ENCODE results near the gene CLRN3. TPM values are rescaled to one million over a fixed set of nuclear protein-coding genes. Genes with fewer than 3 reads are reported as not detected.

Gene CLRN3
- total and polyA plus RNA-seq, 2 of the 8 experiments (the other 6 are each of a cell fraction or from before 2014, with no cell fraction given): not detected

DNA sequence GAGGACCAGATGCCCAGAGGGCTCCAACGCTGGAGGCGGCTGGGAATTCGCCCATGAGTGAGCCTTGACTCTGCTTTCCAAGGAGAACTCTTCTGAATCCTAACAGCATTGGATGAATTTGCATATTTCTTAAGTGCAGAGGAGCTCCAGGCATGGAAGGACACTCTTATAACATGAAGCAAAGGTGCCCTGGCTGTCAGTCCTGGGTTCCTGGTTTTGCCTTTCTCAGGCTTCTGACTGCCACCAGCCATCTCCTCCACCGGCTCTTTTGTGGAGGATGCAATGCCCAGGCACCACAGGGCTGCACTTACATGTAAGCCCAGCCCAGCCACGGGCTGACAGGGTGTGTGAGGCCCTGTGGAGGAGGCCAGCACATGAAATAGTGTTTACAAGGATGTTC, 8.2 kb downstream of the CLRN3 start (continued):
- TF ChIP-seq SIN3A (conservative IDR thresholded peaks at IDR 0.05 in 1 of 2, IDR thresholded peaks at IDR 0.05 in 1 of 2; ENCODE audit: low read depth in 1 of 2, low read length in 2 of 2) (no peak), RAD21 (IDR thresholded peaks at IDR 0.05 in 1 of 2, conservative IDR thresholded peaks at IDR 0.05 in 1 of 2; ENCODE audit: low read depth in 2 of 2, low read length in 2 of 2) (no peak), SAP30 (IDR thresholded peaks at IDR 0.05; ENCODE audit: insufficient read depth, insufficient replicate concordance, low read length) (no peak), SP4 (IDR thresholded peaks at IDR 0.05; ENCODE audit: low read length) (no peak), CHD2 (IDR thresholded peaks at IDR 0.05; ENCODE audit: low read length) (no peak)

Data from H1 (cell line).